ENCODE measurements around the gene RASGEF1C. TPM values are rescaled to one million over a fixed set of nuclear protein-coding genes. Genes with fewer than 3 reads are reported as not detected.

The RASGEF1C gene
- total RNA-seq, 1 experiment from 2014 or later: not detected

DNA sequence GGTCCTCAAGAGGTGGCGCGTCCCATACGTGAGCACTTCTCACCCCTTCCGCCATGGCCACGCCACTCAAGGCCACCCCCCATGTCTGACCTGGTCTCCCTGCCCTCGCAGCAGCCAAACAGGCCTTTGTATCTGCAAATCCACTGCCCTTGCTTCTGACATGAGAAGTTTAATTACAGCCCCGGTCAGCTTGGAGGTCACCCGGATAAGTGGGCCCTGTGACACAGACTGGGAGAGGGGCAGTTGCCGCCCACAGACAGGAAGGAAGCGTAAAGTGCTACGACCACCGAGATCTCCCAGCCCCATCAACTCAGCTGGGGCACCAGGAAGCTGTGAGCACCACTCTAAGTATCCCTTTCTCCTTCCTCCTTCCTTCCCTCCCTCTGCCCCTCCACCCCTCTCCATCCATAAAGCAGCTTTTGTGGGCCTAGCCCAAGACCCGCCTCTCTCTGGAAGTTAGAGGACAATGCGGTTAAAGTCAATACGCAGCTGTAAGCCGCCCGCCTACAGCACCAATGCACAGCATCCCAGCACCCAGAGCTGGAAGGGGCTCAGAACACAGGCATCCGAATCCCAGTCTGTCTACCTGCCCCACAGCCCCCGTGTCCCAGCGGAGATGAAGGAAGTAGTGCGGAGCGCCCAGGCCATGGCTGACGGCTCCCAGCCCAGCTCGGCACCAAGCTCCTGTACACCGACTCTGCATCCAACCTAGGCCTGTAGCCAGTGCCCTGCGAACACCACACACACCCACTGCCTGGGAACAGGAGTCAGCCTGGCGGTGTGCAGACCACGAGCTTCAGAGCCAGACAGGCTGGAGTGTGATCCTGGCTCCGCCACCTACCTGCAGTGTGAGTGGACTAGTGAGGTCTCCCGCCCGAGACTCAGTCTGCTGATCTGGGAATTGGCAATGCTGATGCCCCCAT lies 92.7 kb downstream of the RASGEF1C start:
- intact Hi-C loops (cut with micrococcal nuclease; ENCODE audit: unreplicated experiment): loop anchor here (5.0 kb wide), 1 partner anchor 491 kb away; no protein-coding TSS in a partner anchor
- Mint-ChIP-seq H3K9me3 (ENCODE audit: low read depth, unreplicated experiment) (no peaks in the 10 kb centered on the region), H3K27me3 (ENCODE audit: unreplicated experiment) (peaks cover 10% of the 10 kb centered on the region), H3K4me1 (ENCODE audit: low read depth, unreplicated experiment) (no peaks in the 10 kb centered on the region), H3K36me3 (ENCODE audit: insufficient read depth, unreplicated experiment) (no peaks in the 10 kb centered on the region), H3K27ac (ENCODE audit: unreplicated experiment) (no peak overlapping the region), H3K4me3 (ENCODE audit: low read depth, unreplicated experiment) (no peak overlapping the region)
- BruUV-seq (replicated peaks): no TSS peak
- TF ChIP-seq CTCF (IDR thresholded peaks at IDR 0.05; ENCODE audit: unreplicated experiment): no peak
- CTCF ChIA-PET: interaction anchor here (0.6 to 1.8 kb wide), 6 partner anchors 19 to 314 kb away, joined by 3 to 11 read pairs (median 4); partner anchors contain the start of gene RASGEF1C
- no peak for DNase-seq

- CTCF ChIA-PET: no interaction called here
- intact Hi-C loops (cut with micrococcal nuclease; ENCODE audit: unreplicated experiment): loop anchor here (5.0 kb wide), 1 partner anchor 492 kb away; no protein-coding TSS in a partner anchor
Measured at GRCh38 chr5:180115326-180116076, 93.5 kb downstream of the RASGEF1C start.

GRCh38 chr5:180114304-180115003 lies 94.6 kb downstream of the RASGEF1C start:
- no peak for DNase-seq
- Mint-ChIP-seq H3K4me3 (ENCODE audit: low read depth, unreplicated experiment) (no peak overlapping the region), H3K4me1 (ENCODE audit: low read depth, unreplicated experiment) (no peaks in the 10 kb centered on the region), H3K27me3 (ENCODE audit: unreplicated experiment) (no peaks in the 10 kb centered on the region), H3K27ac (ENCODE audit: unreplicated experiment) (no peak overlapping the region), H3K9me3 (ENCODE audit: low read depth, unreplicated experiment) (no peaks in the 10 kb centered on the region), H3K36me3 (ENCODE audit: insufficient read depth, unreplicated experiment) (no peaks in the 10 kb centered on the region)
- BruUV-seq (replicated peaks): no TSS peak
- CTCF ChIA-PET: no interaction called here
- TF ChIP-seq CTCF (IDR thresholded peaks at IDR 0.05; ENCODE audit: unreplicated experiment): no peak
- intact Hi-C loops (cut with micrococcal nuclease; ENCODE audit: unreplicated experiment): loop anchor here (5.0 kb wide), 1 partner anchor 493 kb away; no protein-coding TSS in a partner anchor

More at GRCh38 chr5:180115326-180116076, 93.5 kb downstream of the RASGEF1C start:
- DNase-seq: no peak
- Mint-ChIP-seq H3K27me3 (ENCODE audit: unreplicated experiment) (peaks cover 2% of the 10 kb centered on the region), H3K4me3 (ENCODE audit: low read depth, unreplicated experiment) (no peak overlapping the region), H3K36me3 (ENCODE audit: insufficient read depth, unreplicated experiment) (no peaks in the 10 kb centered on the region), H3K4me1 (ENCODE audit: low read depth, unreplicated experiment) (no peaks in the 10 kb centered on the region), H3K9me3 (ENCODE audit: low read depth, unreplicated experiment) (no peaks in the 10 kb centered on the region), H3K27ac (ENCODE audit: unreplicated experiment) (no peak overlapping the region)
- TF ChIP-seq CTCF (IDR thresholded peaks at IDR 0.05; ENCODE audit: unreplicated experiment): no peak
- BruUV-seq (replicated peaks): no TSS peak

DNA sequence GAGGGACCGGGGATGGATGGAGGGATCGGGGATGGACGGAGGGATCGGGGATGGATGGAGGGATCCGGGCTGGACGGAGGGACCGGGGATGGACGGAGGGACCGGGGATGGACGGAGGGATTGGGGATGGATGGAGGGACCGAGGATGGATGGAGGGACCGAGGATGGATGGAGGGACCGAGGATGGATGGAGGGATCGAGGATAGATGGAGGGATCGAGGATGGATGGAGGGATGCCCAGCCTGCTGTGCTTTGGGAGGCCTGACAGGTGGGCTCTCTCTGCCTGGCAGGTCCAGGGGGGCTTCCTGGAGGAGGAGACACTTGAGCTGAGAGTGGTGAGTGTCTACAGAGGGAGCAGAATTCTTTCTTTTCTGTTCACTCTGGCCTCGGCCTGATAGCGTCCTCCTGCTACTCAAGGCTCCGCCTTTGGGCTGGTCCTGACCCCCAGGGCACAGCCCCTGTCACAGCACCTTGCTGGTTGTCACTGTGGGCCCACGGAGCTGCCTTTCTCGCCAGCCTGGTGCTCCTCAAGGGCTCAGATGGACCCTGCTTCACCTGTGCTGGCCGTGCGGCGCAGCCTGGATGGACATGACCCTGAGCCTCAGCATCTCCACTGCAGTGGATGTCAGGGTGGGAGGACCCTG lies 95.2 kb downstream of the RASGEF1C start:
- BruUV-seq (replicated peaks): no TSS peak
- intact Hi-C loops (cut with micrococcal nuclease; ENCODE audit: unreplicated experiment): no loop called here

More for the DNA sequence above, 95.2 kb downstream of the RASGEF1C start:
- Mint-ChIP-seq H3K36me3 (ENCODE audit: insufficient read depth, unreplicated experiment) (no peaks in the 10 kb centered on the region), H3K4me1 (ENCODE audit: low read depth, unreplicated experiment) (no peaks in the 10 kb centered on the region), H3K27me3 (ENCODE audit: unreplicated experiment) (no peaks in the 10 kb centered on the region), H3K4me3 (ENCODE audit: low read depth, unreplicated experiment) (no peak overlapping the region), H3K9me3 (ENCODE audit: low read depth, unreplicated experiment) (no peaks in the 10 kb centered on the region), H3K27ac (ENCODE audit: unreplicated experiment) (no peak overlapping the region)
- CTCF ChIA-PET: no interaction called here
- TF ChIP-seq CTCF (IDR thresholded peaks at IDR 0.05; ENCODE audit: unreplicated experiment): no peak
- DNase-seq: no peak

Data from Calu3 (cell line).